HepG2 (cell line): ENCODE data around the gene PLCG1. TPM values are rescaled to one million over a fixed set of nuclear protein-coding genes. Genes with fewer than 3 reads are reported as not detected.
A peak's percentile ranks its signal among the peaks of the same experiment; 100 is the strongest.

ENCODE experiments used
- CREM ChIP-seq, 2 experiments: sonication (generic) in 1 of 2; formaldehyde crosslinking in 1 of 2; IDR thresholded peaks; 2 replicates each; pipeline versions ENCODE4 v1.4.0 to v1.6.1; 2016 to 2020; ENCODE audit warnings: antibody characterized with exemption in 1 of 2, mild to moderate bottlenecking in 1 of 2, missing genetic modification reagents in 1 of 2
- FIP1L1 ChIP-seq: fragments of 200-400 bp; formaldehyde crosslinking; IDR thresholded peaks from 2 replicates; pipeline ENCODE4 v1.6.1; 2018; ENCODE audit warnings: low read depth, mild to moderate bottlenecking, low read length, moderate library complexity, borderline replicate concordance; ENCODE audit not compliant: insufficient read depth
- HDAC6 ChIP-seq: fragments of 200-600 bp; sonication (generic); IDR thresholded peaks from 2 replicates; pipeline ENCODE4 v1.7.0; 2017; ENCODE audit warnings: mild to moderate bottlenecking, antibody characterized with exemption, low read length, low read depth
- IKZF1 ChIP-seq: fragments of 450-650 bp; IDR thresholded peaks from 2 replicates; pipeline ENCODE4 v1.7.1; 2016
- KDM3A ChIP-seq: IDR thresholded peaks from 2 replicates; pipeline ENCODE4 v1.6.1; 2018; ENCODE audit warnings: low read depth, missing compliant biosample characterization
- MEF2D ChIP-seq: sonication (generic); formaldehyde crosslinking; IDR thresholded peaks from 2 replicates; pipeline ENCODE4 v1.5.1; 2020; ENCODE audit warnings: mild to moderate bottlenecking, missing genetic modification reagents
- RBFOX2 ChIP-seq: fragments of 200-400 bp; formaldehyde crosslinking; IDR thresholded peaks from 2 replicates; pipeline ENCODE4 v1.6.1; 2017; ENCODE audit warnings: low read depth, mild to moderate bottlenecking, low read length
- RELA ChIP-seq: sonication (generic); formaldehyde crosslinking; IDR thresholded peaks from 2 replicates; pipeline ENCODE4 v1.4.0; 2020; ENCODE audit warnings: missing genetic modification reagents
- TFDP1 ChIP-seq: IDR thresholded peaks from 2 replicates; pipeline ENCODE4 v1.6.1; 2016; ENCODE audit warnings: missing compliant biosample characterization, missing genetic modification reagents, borderline replicate concordance
- U2AF1 ChIP-seq: fragments of 200-400 bp; formaldehyde crosslinking; optimal IDR thresholded peaks from 2 replicates; pipeline ENCODE3; 2017; ENCODE audit warnings: mild to moderate bottlenecking, low read depth, low read length
- ZBTB7B ChIP-seq: sonication (generic); formaldehyde crosslinking; IDR thresholded peaks from 2 replicates; pipeline ENCODE4 v1.4.0; 2020; ENCODE audit warnings: missing genetic modification reagents
- ZNF24 ChIP-seq: fragments of 450-650 bp; IDR thresholded peaks from 2 replicates; pipeline ENCODE4 v1.6.1; 2017; ENCODE audit warnings: antibody characterized with exemption, mild to moderate bottlenecking
- ZNF275 ChIP-seq: sonication (generic); formaldehyde crosslinking; IDR thresholded peaks from 2 replicates; pipeline ENCODE4 v1.8.0; 2022; ENCODE audit warnings: missing genetic modification reagents, mild to moderate bottlenecking, inconsistent platforms, borderline replicate concordance
- ZNF335 ChIP-seq: sonication (generic); formaldehyde crosslinking; IDR thresholded peaks from 2 replicates; pipeline ENCODE4 v1.4.0; 2020; ENCODE audit warnings: missing genetic modification reagents
- ZNF431 ChIP-seq: sonication (generic); formaldehyde crosslinking; IDR thresholded peaks from 2 replicates; pipeline ENCODE4 v1.9.0; 2022; ENCODE audit warnings: missing genetic modification reagents, low read depth, mild to moderate bottlenecking, borderline replicate concordance
- ZNF605 ChIP-seq: sonication (generic); formaldehyde crosslinking; IDR thresholded peaks from 2 replicates; pipeline ENCODE4 v1.8.0; 2022; ENCODE audit warnings: mild to moderate bottlenecking, missing genetic modification reagents
- ZNF770 ChIP-seq: sonication (generic); formaldehyde crosslinking; IDR thresholded peaks from 2 replicates; pipeline ENCODE4 v1.5.0; 2020; ENCODE audit warnings: mild to moderate bottlenecking, missing genetic modification reagents
- ZNF781 ChIP-seq: sonication (generic); formaldehyde crosslinking; IDR thresholded peaks from 2 replicates; pipeline ENCODE4 v1.5.1; 2020; ENCODE audit warnings: borderline replicate concordance, mild to moderate bottlenecking, missing genetic modification reagents; ENCODE audit errors: not compliant biosample characterization
- ZNF883 ChIP-seq: sonication (generic); formaldehyde crosslinking; IDR thresholded peaks from 2 replicates; pipeline ENCODE4 v1.5.1; 2020; ENCODE audit warnings: mild to moderate bottlenecking, missing genetic modification reagents; ENCODE audit errors: not compliant biosample characterization
- ZSCAN29 ChIP-seq: sonication (generic); formaldehyde crosslinking; conservative IDR thresholded peaks from 2 replicates; pipeline ENCODE4 v1.4.0; 2020; ENCODE audit warnings: mild to moderate bottlenecking, missing genetic modification reagents
- polyA plus RNA-seq, 8 experiments: library from polyadenylated mRNA; depleted of rRNA in 3 of 8; stranded (reverse) in 7 of 8; unstranded in 1 of 8; fragments of >200 nt; fragmentation: Illumina TruSeq in 4 of 8; extraction: Trizol in 4 of 8; gene quantifications; 2 replicates each; pipeline versions ENCODE4 v1.2.1 to v1.2.3, GENCODE V29; 2011 to 2016; ENCODE audit warnings: low read depth in 4 of 8, missing spikeins in 1 of 8, mixed read lengths in 1 of 8; ENCODE audit not compliant: insufficient read depth in 1 of 8
- total RNA-seq, 5 experiments: library from RNA; depleted of rRNA; stranded (reverse); fragments of >200 nt; fragmentation: Illumina TruSeq; extraction: Trizol; gene quantifications; 2 replicates each; pipeline ENCODE4 v1.2.3, GENCODE V29; 2016; ENCODE audit warnings: low read depth in 1 of 5
- TF ChIP-seq, protein P1 (sequence below): sonication (generic); formaldehyde crosslinking; IDR thresholded peaks from 2 replicates; pipeline ENCODE4 v1.8.1; 2022; ENCODE audit warnings: mild to moderate bottlenecking, missing genetic modification reagents
- TF ChIP-seq, protein P2 (sequence below): sonication (generic); formaldehyde crosslinking; IDR thresholded peaks from 2 replicates; pipeline ENCODE4 v1.8.1; 2023; ENCODE audit warnings: mild to moderate bottlenecking, missing genetic modification reagents

Gene PLCG1
- total and polyA plus RNA-seq, 2 of the 13 experiments (the other 11 are each of a cell fraction or from before 2014, with no cell fraction given), result 85.3 to 158 TPM

- TF ChIP-seq ZNF770, result peak; percentile 56; the same call in 1 of the 2 replicates
- TF ChIP-seq ZNF883 (CRISPR knock-in tag), result peak; percentile 33
- TF ChIP-seq, protein P1, sequence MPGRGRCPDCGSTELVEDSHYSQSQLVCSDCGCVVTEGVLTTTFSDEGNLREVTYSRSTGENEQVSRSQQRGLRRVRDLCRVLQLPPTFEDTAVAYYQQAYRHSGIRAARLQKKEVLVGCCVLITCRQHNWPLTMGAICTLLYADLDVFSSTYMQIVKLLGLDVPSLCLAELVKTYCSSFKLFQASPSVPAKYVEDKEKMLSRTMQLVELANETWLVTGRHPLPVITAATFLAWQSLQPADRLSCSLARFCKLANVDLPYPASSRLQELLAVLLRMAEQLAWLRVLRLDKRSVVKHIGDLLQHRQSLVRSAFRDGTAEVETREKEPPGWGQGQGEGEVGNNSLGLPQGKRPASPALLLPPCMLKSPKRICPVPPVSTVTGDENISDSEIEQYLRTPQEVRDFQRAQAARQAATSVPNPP (CRISPR knock-in tag), result no peak
- peak; percentile 80 for TF ChIP-seq RBFOX2
- 0 out of 2 replicates have a peak, but pooled peaks have one; percentile 1 for TF ChIP-seq ZNF431 (CRISPR knock-in tag)
- 0 out of 2 replicates have a peak, but pooled peaks have one; percentile 3 for TF ChIP-seq ZNF335 (CRISPR knock-in tag)
- peak; percentile 91 for TF ChIP-seq ZBTB7B (CRISPR knock-in tag)
- TF ChIP-seq U2AF1, result peak; percentile 91
- no peak for TF ChIP-seq ZNF24
- no peak for TF ChIP-seq FIP1L1
- TF ChIP-seq, protein P2, sequence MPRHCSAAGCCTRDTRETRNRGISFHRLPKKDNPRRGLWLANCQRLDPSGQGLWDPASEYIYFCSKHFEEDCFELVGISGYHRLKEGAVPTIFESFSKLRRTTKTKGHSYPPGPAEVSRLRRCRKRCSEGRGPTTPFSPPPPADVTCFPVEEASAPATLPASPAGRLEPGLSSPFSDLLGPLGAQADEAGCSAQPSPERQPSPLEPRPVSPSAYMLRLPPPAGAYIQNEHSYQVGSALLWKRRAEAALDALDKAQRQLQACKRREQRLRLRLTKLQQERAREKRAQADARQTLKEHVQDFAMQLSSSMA, result 0 out of 2 replicates have a peak, but pooled peaks have one; percentile 58
- peak; percentile 32 for TF ChIP-seq ZNF605 (CRISPR knock-in tag)
- no peak for TF ChIP-seq IKZF1
- 0 out of 2 replicates have a peak, but pooled peaks have one; percentile 22 for TF ChIP-seq ZNF275 (CRISPR knock-in tag)
- TF ChIP-seq ZNF781, result no peak
- no peak for TF ChIP-seq CREM (IDR thresholded peaks at IDR 0.05)
- TF ChIP-seq CREM (CRISPR knock-in tag; IDR thresholded peaks at IDR 0.05), result no peak
- TF ChIP-seq RELA (CRISPR knock-in tag), result 0 out of 2 replicates have a peak, but pooled peaks have one; percentile 53
- TF ChIP-seq ZSCAN29 (CRISPR knock-in tag), result 0 out of 2 replicates have a peak, but pooled peaks have one; percentile 11
- no peak for TF ChIP-seq HDAC6
- peak; percentile 32; the same call in 1 of the 2 replicates for TF ChIP-seq TFDP1 (CRISPR knock-in tag)
- TF ChIP-seq MEF2D (CRISPR knock-in tag), result no peak
- 0 out of 2 replicates have a peak, but pooled peaks have one; percentile 81 for TF ChIP-seq KDM3A (CRISPR knock-in tag)
These were observed 501 bp downstream of the PLCG1 start (continued) for GRCh38 chr20:41137614-41138474.
